Transverse colon (tissue), 4 donors: ENCODE results near the gene ZNF346.
A peak's percentile ranks its signal among the peaks of the same experiment; 100 is the strongest.

Experiments used
- CTCF ChIP-seq, 5 experiments: fragments of 200-600 bp in 3 of 5; fragments of 450-650 bp in 2 of 5; sonication (generic) in 3 of 5; IDR thresholded peaks; 1 replicate in 2 of 5; 2 replicates in 3 of 5; pipeline ENCODE4 v1.5.1; 2016 to 2017; ENCODE audit warnings: antibody characterized with exemption in 5 of 5, inconsistent platforms in 3 of 5, mild to moderate bottlenecking in 2 of 5, moderate library complexity in 1 of 5
- EP300 ChIP-seq: sonication (generic); formaldehyde crosslinking; IDR thresholded peaks from one replicate; pipeline ENCODE4 v1.6.1; 2017; ENCODE audit warnings: antibody characterized with exemption, low read depth
- POLR2A ChIP-seq: fragments of 450-650 bp; IDR thresholded peaks from one replicate; pipeline ENCODE4 v1.6.1; 2016; ENCODE audit warnings: antibody characterized with exemption, mild to moderate bottlenecking, moderate library complexity
- POLR2AphosphoS5 ChIP-seq, 3 donors: sonication (generic); formaldehyde crosslinking; IDR thresholded peaks; one replicate each; pipeline ENCODE4 v1.6.1; 2016; ENCODE audit warnings: antibody characterized with exemption in 3 of 3

- peak; percentile 64 to 75 (median 74) for TF ChIP-seq POLR2AphosphoS5 (IDR thresholded peaks at IDR 0.05)
- peak; percentile 40 to 67 (median 57) for TF ChIP-seq CTCF (IDR thresholded peaks at IDR 0.05)
- TF ChIP-seq EP300, result no peak
- peak; percentile 66 for TF ChIP-seq POLR2A
These were observed at the start of gene ZNF346 for GRCh38 chr5:177022386-177023302.
